Measurements from ENCODE around the gene GIMAP2. TPM values are rescaled to one million over a fixed set of nuclear protein-coding genes. Genes with fewer than 3 reads are reported as not detected.

GIMAP2 gene
- total and polyA plus RNA-seq, 12 donors: 5.2 to 23.6 (median 14.5) TPM

DNA sequence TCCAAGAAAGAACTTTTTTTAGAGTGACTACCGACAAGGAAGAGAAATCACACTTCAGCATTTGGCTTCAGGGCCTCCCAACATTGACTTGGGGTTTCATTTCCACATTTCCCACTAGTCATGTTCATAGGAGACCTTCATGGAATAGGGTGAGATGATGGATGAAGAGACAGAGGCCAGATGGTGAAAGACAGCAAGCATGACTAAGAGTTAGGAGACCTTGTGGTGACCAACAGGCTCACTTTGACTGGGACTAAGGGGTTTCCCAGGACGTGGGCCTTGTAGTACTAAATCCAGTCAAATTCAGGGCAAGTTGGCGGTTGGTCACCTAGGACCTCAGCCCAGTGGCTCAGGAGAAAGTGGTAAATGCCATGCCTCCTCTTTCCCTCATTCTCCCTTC, 48.7 kb downstream of the GIMAP2 start:
- intact Hi-C loops (cut with DNase I): no loop called here
- Histone ChIP-seq H3K4me1 (replicated peaks in 1 of 2) (no peaks in the 10 kb centered on the region), H3K27me3 (no peaks in the 10 kb centered on the region), H3K9me3 (replicated peaks in 1 of 3) (no peaks in the 10 kb centered on the region), H3K4me3 (no peak overlapping the region), H3K27ac (no peak overlapping the region), H3K36me3 (replicated peaks in 1 of 2) (no peaks in the 10 kb centered on the region)
- TF ChIP-seq, protein P1, sequence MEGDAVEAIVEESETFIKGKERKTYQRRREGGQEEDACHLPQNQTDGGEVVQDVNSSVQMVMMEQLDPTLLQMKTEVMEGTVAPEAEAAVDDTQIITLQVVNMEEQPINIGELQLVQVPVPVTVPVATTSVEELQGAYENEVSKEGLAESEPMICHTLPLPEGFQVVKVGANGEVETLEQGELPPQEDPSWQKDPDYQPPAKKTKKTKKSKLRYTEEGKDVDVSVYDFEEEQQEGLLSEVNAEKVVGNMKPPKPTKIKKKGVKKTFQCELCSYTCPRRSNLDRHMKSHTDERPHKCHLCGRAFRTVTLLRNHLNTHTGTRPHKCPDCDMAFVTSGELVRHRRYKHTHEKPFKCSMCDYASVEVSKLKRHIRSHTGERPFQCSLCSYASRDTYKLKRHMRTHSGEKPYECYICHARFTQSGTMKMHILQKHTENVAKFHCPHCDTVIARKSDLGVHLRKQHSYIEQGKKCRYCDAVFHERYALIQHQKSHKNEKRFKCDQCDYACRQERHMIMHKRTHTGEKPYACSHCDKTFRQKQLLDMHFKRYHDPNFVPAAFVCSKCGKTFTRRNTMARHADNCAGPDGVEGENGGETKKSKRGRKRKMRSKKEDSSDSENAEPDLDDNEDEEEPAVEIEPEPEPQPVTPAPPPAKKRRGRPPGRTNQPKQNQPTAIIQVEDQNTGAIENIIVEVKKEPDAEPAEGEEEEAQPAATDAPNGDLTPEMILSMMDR (IDR thresholded peaks at IDR 0.05): no peak
- no peak for TF ChIP-seq POLR2A (IDR thresholded peaks at IDR 0.05)
- 58 to 80% (median 69%) methylated on average over 3 of the region's 3 CpGs for WGBS, 4 donors
- DNase-seq: no peak

DNA sequence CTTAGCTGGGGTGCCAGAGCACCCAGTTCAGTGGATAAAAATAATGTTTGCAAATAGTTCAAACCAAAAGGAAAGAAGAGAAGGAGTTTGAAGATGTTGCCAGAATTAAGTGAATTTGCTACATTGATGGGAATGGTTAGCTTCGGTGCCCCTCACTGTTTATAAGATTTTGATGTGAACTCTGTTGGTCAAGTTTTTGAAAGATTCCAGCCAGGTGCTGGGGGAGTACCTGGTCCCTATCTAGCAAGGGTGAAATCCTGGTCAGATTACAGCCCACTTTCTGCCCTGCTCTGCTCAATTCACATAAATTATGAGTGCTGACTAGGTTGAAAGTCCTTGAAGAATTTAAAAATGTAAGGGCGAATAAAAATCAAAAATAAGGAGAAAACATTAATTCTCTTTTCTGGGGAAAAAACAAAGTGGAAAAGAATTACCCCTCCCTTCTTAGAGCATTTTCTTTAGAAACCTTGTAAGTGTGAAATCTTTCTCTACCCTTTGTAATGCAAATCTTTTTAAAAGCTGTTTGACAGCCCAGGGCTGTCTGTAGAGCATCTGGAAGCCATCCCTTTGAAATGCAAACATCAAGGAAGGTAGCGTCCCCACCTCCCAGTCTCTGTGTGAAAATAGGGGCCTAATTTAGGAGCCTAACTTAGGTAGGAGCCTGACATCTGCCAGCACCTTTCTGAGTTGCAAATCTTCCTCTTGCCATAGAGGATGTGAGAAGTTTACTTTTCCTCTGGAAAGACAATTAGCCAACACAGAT, 50.3 kb downstream of the GIMAP2 start:
- Histone ChIP-seq H3K27me3 (no peaks in the 10 kb centered on the region), H3K4me3 (no peak overlapping the region), H3K9me3 (replicated peaks in 1 of 3) (no peaks in the 10 kb centered on the region), H3K4me1 (replicated peaks in 1 of 2) (no peaks in the 10 kb centered on the region), H3K36me3 (replicated peaks in 1 of 2) (no peaks in the 10 kb centered on the region), H3K27ac (no peak overlapping the region)
- no peak for DNase-seq
- TF ChIP-seq, protein P1 (IDR thresholded peaks at IDR 0.05): no peak
- no peak for TF ChIP-seq POLR2A (IDR thresholded peaks at IDR 0.05)
- WGBS, 4 donors: 42 to 63% (median 49%) methylated on average over 3 of the region's 3 CpGs
- intact Hi-C loops (cut with DNase I): no loop called here

DNA sequence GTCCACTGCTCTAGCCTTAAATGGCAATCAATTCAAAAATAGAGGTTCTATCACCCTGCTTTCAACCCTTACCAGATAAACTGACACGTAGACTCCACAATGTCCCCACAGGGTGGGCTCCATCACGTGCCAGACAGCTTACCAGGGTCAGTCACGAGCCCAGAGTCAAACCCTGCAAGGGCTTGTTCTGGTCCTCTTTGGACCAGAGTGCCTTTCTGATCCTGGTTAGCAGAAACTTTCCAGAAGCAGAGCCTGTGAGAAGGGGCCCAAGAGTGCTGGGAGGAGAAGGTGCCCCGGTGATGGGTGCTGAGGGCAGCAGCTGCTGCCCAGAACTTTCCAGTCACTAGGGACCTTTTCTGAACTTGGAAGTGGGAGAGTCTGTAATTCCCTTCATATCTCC, 51.4 kb downstream of the GIMAP2 start:
- Histone ChIP-seq H3K27me3 (no peaks in the 10 kb centered on the region), H3K36me3 (replicated peaks in 1 of 2) (no peaks in the 10 kb centered on the region), H3K4me1 (replicated peaks in 1 of 2) (no peaks in the 10 kb centered on the region), H3K9me3 (replicated peaks in 1 of 3) (no peaks in the 10 kb centered on the region), H3K27ac (peak overlapping the region in 3 of 5 donors; percentile 66 to 87 (median 69)), H3K4me3 (peak overlapping the region in 1 of 4 donors; percentile 38)
- intact Hi-C loops (cut with DNase I): no loop called here
- DNase-seq: no peak
- TF ChIP-seq POLR2A (IDR thresholded peaks at IDR 0.05): no peak
- TF ChIP-seq, protein P1 (IDR thresholded peaks at IDR 0.05): no peak
- 31 to 50% (median 49%) methylated on average over 4 of the region's 4 CpGs; no CpG with 5 or more reads in 1 of the 4 donors for WGBS, 4 donors

DNA sequence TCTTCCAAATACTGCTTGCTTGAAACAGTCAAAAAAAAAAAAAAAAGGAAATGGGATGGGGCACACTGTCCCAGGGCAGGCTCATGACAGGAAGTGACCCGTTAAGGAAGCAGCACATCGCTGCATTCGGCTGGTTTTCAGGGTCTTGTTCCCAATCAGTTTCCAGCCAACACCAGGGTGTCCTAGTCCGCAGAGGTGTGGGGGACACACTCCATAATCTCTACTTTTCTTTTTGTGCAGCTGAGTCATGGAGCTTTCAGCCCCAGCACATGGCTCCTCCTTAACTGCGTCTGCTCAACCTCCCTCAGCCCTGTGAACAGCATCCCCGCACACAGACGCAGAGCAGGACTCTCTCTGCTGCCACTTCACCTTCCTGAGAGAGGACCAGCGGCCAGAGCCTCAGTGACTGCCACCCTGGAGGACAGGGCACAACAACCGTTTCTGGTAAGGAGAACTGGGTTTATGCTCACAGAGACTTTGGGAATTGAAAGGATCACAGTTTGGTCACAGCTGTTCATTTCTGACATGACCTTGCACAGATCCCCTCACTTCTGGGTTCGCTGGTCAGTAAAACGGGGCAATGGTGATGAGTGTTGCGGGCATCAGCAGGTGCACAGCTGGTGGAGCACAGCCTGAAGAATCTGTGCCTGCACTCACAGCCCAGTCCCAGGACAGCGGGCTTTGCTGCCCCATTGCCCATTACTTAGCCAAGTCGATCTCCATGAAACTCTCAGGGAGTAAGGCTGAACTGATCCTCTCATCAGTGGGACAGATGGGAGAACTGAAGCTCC, 52.0 kb downstream of the GIMAP2 start, which contains the start of gene GIMAP5:
Gene GIMAP5 (plus strand): TSS at position 154 of the 791 bp plus-strand sequence. CDS start 3,467 bp downstream, outside the sequence.
- H3K4me3 ChIP-seq: peak within 1 kb of the TSS in 2 of 4 donors; percentile 2 to 38
- intact Hi-C loops (cut with DNase I): no loop called here
- 30 to 36% (median 34%) methylated on average over 8 to 14 of the region's 14 CpGs for WGBS, 4 donors

More for the DNA sequence above, 52.0 kb downstream of the GIMAP2 start, which contains the start of gene GIMAP5:
- peak in 3 of 7 donors; percentile 31 to 67 (median 48) for DNase-seq
- Histone ChIP-seq H3K27me3 (no peaks in the 10 kb centered on the region), H3K9me3 (replicated peaks in 1 of 3) (no peaks in the 10 kb centered on the region), H3K27ac (peak within 1 kb of the TSS; percentile 1 to 87 (median 66)), H3K4me1 (replicated peaks in 1 of 2) (no peaks in the 10 kb centered on the region), H3K36me3 (replicated peaks in 1 of 2) (no peaks in the 10 kb centered on the region)
- TF ChIP-seq POLR2A (IDR thresholded peaks at IDR 0.05): no peak
- TF ChIP-seq, protein P1 (IDR thresholded peaks at IDR 0.05): no peak
